ENCODE data around the gene ALPP.

DNA sequence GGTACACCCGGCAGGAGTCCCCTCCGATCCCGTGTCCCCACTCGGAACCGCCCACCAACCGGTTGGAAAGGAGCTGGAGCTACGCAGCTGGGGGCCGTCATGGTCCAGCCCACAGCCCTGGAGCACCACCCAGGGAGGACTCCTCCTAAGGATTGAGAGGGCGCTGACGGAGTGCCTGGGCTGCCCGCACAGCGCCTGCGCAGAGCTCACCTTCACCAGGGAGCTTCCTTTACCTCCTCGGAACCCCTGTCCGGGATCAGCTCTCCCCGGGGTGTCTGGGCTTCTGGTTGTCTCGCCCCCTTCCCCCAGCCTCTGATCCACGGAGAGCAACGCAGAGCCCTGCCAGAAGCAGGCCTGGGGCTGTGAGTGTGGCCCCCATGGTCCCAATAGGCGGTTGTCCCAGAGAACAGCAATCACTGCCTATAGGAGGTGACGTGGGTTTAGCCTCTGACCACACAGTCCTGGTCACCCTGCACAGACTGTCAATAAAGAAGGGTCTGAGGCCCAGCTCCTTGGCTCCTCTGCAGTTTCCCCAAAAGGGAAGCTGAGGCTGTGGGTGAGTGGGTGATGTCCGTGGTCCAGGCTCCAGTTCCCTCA is 42.7 kb downstream of the ALPP start:
- TF ChIP-seq, protein P1, sequence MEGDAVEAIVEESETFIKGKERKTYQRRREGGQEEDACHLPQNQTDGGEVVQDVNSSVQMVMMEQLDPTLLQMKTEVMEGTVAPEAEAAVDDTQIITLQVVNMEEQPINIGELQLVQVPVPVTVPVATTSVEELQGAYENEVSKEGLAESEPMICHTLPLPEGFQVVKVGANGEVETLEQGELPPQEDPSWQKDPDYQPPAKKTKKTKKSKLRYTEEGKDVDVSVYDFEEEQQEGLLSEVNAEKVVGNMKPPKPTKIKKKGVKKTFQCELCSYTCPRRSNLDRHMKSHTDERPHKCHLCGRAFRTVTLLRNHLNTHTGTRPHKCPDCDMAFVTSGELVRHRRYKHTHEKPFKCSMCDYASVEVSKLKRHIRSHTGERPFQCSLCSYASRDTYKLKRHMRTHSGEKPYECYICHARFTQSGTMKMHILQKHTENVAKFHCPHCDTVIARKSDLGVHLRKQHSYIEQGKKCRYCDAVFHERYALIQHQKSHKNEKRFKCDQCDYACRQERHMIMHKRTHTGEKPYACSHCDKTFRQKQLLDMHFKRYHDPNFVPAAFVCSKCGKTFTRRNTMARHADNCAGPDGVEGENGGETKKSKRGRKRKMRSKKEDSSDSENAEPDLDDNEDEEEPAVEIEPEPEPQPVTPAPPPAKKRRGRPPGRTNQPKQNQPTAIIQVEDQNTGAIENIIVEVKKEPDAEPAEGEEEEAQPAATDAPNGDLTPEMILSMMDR (IDR thresholded peaks at IDR 0.05) = no peak
- TF ChIP-seq POLR2A (IDR thresholded peaks at IDR 0.05) = no peak
